GM12864 (cell line): ENCODE results near the gene SULT1C4.

ENCODE experiments used
- DNase-seq: peaks from one replicate; pipeline ENCODE4 v3.0.0-alpha.2; 2011; ENCODE audit warnings: low read depth
- H3K4me3 ChIP-seq: 2 replicates; pipeline ENCODE4 v1.5.1; 2011; ENCODE audit warnings: mild to moderate bottlenecking, low read depth, low read length, control low read depth
- CTCF ChIP-seq: IDR thresholded peaks from 2 replicates; pipeline ENCODE4 v1.5.1; 2011; ENCODE audit warnings: low read depth, mild to moderate bottlenecking, moderate library complexity, low read length, control low read depth, inconsistent platforms; ENCODE audit errors: missing control alignments

Gene SULT1C4

GRCh38 chr2:108363024-108363907, 14.5 kb upstream of the SULT1C4 start:
- no peak overlapping the region for H3K4me3 ChIP-seq
- DNase-seq = no peak
- TF ChIP-seq CTCF = no peak

- DNase-seq = no peak
- H3K4me3 ChIP-seq = no peak overlapping the region
Measured at GRCh38 chr2:108363908-108364225, 13.9 kb upstream of the SULT1C4 start.

DNA sequence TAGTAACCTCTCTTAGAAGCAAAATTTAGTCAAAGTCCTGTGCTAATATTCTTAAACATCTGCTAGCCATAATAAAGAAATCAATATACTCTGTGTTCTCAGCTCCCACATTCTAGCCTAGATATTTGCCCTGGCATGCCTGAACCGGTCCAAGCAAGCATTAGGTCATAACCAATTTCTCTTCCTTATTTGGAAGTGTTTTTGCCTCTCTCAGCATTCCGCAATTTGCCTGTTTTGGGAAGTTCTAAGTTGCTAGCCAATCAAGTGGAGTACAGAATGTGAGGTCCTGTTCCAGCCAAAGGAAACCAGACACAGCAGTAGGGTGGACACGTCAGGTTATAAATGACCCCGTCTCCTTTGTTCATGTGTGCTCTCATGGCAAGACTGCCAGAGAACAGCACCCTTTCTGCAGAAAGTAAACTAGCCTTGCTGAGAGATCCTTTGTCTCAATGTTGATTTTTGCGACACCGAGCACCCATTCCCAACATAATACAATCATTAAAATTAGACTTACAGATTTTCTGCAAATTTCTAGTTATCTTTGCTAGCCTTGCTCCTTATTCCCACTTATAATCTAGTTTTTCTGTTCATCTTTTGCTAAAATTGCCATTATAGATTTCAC, 13.0 kb upstream of the SULT1C4 start:
- TF ChIP-seq CTCF = no peak
- no peak overlapping the region for H3K4me3 ChIP-seq
- no peak for DNase-seq

More at GRCh38 chr2:108363908-108364225, 13.9 kb upstream of the SULT1C4 start:
- no peak for TF ChIP-seq CTCF

GRCh38 chr2:108365656-108366055, 12.1 kb upstream of the SULT1C4 start:
- no peak overlapping the region for H3K4me3 ChIP-seq
- TF ChIP-seq CTCF = no peak
- DNase-seq = no peak

GRCh38 chr2:108367014-108367413, 10.7 kb upstream of the SULT1C4 start:
- no peak for TF ChIP-seq CTCF
- H3K4me3 ChIP-seq = no peak overlapping the region
- DNase-seq = no peak

DNA sequence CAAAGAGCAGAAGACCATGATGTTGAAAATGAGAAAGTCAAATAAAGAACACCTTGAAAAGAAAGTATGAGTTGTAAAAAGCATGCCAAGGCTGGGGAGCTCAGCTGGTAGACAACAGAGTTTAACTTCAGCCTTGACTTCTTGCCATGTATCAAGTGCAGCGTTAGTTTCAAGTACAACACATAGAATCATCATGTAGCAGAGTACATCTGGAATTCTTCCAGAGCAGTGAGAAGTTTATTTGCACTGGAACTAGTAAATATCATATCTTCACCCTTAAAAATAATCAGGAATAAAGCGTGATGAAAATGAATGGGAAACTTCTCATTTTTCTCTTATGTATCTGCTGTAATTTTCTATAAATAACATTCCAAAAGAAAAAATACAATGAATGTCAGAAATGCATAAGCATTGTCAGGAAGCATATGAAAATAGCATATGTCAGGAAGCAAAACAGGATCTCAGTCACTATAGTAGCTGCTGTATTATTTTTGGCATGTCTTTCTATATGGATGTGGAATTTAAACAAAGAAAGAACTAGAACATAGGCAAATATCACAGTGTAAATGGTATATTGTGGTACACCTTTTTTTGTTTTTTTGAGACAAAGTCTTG, 10.1 kb upstream of the SULT1C4 start:
- DNase-seq = no peak
- no peak for TF ChIP-seq CTCF
- no peak overlapping the region for H3K4me3 ChIP-seq
